Activated T-cell treated with anti-CD3 and anti-CD28 coated beads for 24 hours (primary cell): ENCODE measurements around the gene KCNIP1.

Experiments
- DNase-seq: peaks from one replicate; pipeline ENCODE4 v3.0.0-alpha.2; 2020; ENCODE audit warnings: low read depth

Gene KCNIP1

DNA sequence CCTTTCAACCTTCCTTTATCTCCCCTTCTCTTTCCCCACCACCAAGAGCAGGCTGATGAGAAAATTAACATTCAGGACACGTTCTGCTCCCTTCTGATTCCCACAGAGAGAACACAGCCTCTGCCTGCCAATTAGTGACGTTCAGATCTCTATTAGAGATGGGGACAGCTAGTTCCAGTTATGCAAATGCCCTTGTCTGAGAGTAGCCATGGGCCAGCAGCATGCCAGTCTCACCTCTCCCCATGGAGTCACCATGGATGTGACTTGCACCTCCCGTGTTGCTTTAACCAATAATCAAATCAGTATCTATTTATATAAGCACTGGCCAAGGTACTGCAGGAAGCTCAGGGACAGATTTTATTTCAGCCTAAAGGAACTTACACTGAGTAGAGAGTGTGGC, 61.3 kb downstream of the KCNIP1 start:
- no peak for DNase-seq

DNA sequence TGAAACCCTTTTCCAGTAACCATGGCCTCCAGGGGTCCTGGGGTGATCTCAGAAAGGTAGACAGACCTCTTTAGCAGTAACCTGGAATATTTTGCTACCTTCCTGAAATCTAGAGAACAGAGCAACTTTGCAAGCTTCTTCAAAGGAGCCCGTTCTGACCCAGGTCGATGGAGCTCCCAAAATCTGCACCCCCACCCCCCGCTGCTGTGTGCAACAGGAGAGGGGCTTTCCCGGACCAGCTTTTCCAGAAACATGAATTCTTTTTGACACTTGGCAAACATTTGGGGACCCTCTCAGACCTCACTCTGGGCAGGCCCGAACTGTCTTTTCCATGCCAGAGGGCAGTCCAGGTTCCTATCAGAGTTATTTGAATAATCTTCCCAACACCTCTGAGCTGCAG, 65.3 kb downstream of the KCNIP1 start:
- no peak for DNase-seq

DNA sequence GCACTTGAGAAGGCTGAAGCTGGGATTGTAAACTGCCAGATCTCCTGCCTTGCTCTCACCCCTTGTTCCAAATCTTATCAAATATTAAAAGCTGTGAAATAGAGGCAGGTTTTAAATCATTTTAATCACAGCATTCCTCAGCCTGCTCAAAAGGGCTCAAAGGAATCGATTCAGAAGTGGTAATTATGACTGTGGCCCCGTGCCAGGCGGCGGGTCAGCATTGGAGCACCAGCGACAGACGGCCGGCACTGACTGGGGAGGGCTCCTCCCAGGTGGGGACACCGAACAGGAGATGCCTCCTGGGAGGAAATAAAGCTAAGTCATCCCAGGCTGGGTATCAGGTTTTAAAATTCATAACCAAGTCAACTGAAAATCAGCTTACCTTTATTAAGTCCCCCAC, 66.7 kb downstream of the KCNIP1 start:
- no peak for DNase-seq

DNA sequence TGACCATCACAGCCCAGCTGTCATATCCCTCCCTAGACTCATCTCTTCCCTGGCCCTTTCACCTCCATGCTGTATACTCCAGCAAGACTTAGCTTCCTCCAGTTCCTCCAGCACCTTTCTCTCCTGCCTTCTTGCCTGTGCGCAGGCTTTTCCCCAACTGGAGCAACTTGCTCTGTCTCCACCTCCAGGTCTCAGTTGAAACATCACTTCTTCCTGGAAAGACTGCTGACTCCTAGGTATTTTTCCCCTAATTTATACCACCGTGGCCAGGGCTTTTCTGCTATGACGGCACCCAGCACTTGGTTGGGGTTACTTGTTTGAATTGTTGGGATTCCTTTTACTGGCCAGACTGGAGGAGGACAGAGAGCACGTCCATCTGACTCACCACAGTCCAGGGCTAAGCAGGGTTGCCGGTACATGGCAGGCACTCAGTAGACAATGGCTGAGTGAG, 67.5 kb downstream of the KCNIP1 start:
- no peak for DNase-seq

DNA sequence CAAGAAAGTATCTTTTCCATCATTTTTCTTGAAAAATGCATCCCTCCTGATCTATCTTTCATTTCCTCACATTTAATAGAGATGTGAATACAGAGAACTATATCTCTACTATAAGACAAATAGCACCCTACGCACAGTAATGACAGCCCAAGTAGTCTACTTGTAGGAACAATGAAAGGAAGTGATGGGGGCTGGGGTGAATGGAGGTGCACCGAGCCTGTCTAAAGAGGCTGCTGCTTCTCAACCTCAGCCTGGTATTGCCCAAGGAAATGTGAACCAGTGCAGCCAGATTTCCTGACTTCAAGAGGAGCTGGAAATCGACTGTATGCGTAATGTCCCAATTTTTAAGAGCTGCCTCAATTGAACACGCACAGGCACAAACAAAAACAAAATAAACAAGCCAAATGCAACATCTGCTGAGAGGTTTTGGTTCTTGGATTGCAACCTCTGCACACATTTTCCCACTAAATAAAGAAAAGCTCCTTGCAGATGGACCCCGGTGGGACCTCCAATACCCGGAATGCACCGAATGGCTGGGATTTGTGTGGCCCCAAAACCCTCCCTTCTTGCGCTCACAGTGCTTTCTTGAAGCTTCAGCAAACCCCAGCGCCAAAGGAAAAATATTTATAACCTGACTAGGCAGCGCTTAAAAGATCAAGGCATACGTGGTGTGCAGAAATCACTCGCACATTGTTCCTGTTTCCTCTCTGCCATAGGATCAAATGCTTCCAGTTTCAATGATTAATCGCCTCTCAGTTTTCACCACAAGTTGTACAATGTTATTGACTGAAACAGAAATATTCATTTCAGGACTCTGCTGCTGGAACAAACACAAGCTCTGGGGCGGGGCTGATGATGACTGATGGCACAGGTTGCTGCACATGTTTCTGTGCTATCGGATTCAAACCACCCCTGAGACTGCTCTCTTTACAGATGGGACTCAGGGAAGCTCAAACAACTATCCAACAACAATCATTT, 68.3 kb downstream of the KCNIP1 start:
- DNase-seq, result peak; percentile 68

DNA sequence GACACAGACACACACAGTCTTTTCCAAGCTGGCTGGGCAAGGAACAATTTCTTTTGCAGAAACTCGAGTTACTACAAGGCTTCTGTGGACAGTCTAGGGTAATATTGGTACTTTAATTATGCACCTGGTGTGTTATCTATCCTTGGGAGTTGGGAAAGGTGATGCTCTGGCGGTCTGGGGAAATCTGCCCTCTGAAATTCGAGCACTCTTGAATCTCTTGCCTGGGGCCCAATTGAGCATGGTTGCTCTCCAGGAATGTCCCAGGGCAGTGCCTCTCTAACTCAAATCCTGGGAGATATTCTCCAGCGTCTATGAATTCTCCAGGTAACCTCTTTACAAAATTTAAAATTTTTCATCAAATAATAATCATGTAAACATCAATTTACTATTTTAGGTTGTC, 69.3 kb downstream of the KCNIP1 start:
- DNase-seq, result no peak

DNA sequence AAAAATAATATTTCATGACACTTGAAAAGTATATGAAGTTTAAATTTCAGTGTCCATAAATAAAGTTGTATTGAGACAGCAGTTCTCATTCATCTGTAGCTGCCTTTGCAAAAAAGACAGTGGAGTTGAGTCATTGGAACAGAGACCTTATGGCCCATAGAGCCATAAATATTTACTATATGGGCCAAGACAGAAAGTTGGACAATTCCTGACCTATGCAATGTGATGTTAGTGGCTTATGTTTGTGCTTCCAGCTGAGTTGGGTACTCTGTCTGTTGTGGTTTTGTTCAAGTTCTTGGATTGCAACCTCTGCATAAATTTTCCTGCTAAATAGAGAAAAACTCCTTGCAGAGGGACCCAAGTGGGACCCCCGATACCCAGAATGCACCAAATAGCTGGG, 69.8 kb downstream of the KCNIP1 start:
- no peak for DNase-seq

DNA sequence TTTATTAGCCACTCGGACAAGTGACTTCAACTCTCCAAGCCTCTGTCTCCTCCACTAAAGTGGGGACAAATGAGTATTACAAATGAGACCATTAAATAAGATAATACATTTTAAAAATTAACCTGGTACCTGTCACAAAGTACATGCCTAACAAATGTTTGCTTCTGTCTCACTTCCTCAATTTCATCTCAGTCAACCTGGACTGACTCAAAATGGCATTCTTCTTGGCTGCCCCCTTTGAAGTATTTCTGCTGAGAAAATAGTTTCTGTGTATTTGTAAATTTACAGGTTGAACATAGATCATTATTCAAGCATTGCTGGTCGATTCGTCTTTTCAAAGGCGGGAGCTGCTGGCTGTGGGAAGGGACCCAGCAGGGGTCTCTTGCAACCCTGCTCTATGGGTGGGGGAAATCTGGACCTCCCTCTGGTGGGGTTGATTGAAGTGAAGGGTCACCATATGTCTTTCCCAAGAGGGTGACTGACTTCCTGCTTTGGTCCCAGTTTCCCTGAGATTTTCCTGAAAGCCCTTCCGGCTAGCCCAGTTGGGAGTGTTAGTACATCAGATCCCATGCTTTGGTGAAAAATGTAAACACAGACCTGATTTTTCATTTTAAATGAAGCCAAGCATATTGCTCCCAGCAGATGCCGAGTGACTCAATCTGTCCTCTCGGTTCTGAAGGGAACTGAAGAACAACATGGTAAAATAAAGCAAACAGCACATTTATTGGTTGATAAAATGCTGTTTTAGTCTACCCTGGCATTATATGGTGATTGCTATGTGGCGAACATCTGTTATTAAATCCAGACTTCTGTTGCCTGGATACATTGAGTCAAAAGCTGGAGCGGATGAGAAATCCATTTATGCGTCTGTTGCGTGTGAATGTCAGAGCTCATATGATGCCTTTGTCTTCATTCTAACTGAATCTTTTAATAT, 73.0 kb downstream of the KCNIP1 start:
- no peak for DNase-seq

DNA sequence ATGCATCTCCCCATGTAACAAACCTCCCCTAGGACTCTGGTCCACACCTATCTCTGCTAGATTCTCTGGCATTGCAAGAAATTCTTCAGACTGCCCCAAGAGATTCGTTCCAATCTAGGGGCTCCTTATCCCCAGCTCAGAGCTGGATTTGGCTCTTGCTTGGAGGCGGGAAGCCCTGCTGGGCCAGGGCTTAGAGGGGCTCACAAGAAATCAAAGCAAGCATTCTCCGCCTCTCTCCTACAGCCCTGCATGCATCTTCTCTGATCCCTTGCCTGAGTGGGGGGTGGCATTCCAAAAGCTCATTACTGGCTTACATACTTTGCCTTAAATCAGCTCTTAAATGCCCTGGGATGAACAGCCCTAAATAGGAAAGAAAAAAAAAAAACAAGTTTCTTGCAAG, 75.8 kb downstream of the KCNIP1 start:
- DNase-seq, result no peak

DNA sequence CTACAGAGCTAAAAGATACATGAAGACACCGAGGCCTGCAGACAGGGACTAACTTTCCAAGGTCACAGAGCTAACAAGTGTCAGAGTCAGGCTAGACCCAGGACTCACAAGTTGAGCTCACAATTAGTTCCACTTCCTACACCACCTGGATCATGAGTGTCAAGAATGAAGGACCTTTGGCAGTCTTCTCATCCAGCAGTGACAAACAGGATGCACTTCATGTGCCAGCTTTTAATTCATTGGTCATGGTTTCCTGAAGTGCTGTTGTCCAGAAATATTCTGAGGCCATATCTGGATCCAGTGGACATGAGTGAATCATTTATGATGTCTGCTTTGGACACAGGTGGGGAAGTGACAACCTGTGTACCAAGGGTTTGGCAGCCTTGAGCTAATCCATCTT, 77.4 kb downstream of the KCNIP1 start:
- no peak for DNase-seq

DNA sequence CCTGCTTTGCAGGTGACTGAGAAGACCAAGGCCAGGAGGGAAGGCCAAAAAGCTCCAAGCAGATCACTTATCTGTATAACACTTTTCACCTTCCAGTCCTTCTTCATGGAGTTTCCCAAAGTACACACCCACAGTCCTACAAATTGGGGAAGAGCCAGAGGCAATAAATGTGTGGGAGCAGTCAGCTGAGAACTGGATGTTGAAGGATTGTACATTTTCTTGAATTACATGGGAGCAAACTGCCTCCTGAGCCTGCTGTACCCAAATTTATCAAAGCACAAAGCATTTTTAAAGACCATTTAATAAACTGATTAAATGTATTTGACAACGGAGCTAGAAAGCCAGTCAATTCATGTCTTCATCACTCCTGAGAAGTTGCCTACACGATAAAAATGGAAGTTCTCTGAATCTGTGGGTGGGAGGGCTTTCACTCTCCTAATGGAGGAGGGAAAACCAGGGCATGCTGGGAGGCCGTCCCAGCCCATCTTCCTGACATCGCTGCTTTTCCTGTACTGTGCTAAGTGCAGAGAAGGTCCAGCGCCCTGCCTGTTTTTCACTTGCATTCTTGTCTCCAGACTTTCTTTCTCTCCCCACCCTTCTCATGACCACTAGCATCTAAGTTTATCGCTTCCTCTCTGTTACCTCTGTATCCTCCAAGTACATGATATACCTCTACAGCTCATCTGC, 79.0 kb downstream of the KCNIP1 start:
- DNase-seq, result no peak

DNA sequence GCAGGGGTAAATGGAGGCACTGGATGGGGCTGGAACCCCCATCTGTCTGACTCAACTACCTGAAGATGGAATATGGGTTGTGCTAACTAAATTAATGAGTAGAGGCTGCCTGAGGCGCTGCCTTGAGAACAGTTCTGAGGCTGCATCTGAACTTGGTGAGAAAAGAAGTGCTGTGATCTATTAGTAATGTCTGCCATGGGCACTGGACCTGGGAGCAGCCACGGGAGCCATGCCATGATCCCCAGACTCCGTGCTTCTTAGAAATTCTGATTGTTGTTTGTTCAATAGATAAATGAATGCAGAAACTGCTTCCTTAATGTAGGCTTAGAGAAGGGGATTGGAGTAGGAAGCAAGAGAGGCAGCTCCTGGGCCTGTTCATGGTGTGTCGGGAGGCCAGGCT, 80.2 kb downstream of the KCNIP1 start:
- no peak for DNase-seq

DNA sequence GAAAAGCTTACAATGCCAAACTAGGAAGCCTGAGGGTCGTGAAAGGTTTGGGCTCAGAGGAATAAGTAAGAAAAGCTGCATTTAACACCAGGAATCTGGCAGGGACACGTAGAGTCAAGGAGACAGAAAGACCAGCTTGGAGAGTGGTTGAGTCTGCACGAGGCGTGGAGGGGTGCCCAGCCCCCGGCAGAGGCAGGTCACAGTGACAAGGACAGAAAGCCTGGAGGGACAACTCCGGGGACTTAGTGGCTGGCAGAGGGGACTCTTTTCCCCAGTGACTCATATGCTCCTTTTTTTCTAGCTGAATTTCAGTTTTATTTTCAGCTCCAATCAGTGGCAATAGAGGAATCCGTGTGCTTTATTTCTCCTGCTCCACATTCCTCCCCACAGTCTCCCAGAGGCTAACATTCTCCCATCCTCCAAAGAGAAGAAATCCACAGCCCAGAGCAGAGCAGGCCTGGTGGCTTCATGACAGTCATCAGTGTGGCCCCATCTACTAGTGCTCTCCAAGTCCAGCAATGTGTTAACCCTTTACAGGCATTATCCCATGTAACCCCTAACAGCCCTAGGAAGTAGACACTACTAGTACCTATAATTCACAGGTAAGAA, 80.7 kb downstream of the KCNIP1 start:
- DNase-seq, result no peak

DNA sequence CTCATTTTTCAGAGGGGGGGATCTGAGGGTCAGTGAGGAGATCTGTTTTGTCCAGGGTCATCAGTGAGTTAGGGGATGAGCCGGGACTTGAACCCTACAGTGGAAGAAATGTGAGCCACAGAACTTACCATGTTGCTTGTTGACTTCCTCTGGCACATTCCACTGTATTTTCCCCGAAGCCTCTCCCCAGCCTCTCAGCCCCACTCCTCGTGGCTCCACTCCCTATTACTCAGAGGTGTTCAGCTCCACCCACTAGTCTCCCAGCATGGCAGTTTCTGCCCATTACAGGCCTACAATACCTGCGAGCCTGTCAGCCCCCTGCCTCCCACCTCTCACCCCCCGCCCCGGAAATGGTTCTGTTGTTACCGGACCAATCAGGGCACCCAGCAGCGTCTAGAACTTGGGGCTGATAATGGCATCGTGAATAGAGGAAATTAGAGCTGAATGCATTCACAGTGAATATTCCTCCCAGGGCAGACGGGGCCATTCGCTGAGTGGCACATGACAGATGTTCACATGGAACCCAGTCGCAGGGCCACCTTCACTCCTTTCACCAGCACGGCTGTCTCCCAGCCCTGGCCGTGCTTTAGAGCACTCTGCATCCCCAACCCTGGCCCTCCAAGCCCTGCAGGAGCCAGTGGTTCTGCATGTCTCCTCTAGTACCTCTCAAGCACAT, 81.6 kb downstream of the KCNIP1 start:
- no peak for DNase-seq

DNA sequence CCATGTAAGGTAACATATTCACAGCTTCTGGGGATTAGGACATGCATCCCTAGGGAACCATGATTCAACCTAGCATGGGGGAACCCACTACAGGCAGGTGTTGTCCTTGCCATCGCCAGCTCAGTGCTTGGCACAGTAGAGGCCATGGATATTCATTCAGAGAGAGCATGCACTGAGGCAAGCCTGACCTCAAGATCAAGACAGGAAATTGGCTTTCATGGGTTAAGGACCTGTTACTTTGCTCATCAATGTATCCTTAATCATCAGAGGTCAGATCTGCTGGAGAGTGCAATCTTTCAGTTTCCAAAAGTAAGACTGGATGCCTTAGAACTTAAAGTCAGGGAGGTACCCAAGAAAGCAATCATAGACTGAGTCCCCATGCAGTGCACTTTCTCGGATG, 84.0 kb downstream of the KCNIP1 start:
- DNase-seq, result no peak

DNA sequence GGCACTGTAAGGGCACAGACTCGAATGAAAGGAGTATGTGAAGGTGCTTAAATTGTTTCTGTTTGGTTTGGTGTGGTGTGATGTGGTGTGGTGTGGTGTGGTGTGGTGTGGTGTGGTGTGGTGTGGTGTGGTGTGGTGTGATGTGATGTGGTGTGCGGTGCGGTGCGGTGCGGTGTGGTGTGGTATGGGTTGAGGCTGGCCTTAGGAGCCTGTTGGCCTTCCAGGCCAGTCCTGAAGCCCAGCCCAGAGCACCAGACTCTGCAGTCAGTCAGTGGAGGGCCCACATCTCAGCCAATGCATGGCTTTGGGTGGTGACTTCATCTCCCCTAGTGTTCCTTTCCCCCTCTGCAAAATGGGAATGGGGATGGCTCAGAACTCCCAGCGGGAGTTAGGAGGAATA, 85.8 kb downstream of the KCNIP1 start:
- DNase-seq, result no peak

DNA sequence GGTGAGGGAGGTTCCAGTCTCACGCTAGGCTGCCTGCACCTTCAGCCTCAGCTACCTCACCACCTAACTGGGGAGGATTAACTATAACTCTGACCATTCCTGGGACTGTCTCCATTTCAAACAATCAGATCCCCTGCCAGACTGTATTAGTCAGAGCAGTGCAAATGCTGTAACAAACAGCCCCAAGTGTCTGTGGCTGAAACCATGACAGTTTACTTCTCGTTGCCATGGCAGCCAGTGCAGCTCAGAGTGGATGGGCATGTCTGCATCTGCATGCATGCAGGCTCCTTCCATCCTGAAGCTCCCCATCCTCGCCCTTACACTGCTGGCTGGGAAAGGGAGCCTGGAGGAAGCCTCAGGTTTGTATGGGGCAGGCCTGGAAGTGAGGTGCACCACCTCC, 86.7 kb downstream of the KCNIP1 start:
- no peak for DNase-seq

DNA sequence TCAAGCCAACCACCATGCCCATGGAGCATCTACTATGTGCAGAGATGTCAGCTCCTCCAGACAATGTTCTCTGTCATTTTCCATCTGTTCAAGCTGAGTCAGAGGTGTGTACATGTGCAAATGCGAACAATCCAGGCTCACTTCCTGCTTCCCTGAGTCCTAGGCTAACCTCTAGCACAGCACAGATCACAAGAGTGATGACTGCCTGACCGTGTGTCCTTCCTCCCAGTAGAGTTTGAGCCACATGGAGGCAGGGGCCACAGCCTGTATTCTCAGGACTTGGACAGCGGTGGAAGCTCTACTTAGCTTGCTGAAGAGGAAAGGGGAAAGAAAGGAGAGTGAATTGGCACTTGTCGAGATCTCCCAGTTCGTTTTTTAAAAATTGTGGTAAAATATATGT, 87.2 kb downstream of the KCNIP1 start:
- DNase-seq, result no peak

DNA sequence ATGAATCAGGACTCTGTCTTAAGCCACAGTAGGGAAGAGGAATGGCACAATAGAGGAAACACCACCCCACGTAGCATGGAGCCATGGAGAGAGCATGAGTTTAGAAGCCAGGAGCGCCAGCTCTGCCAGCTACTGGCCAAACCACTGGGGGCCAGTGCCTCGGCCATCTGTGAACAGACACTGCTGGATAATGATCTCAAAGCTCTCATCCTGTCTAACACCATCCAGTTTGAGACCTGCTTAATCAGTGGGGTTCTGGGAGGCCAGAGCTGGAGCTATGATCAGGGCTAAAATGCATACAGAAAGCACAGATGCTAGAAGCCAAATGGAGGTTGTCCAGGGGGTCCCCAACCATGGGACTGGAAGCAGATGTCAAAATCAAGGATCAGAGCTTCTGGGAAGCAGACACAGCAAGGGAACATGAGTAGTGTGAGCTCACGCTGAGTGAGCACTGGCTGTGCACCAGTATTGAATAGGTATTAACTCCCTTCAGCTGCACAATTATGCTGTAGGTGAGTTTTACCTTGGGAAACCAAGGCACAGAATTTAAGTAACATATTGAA, 92.7 kb downstream of the KCNIP1 start:
- no peak for DNase-seq

DNA sequence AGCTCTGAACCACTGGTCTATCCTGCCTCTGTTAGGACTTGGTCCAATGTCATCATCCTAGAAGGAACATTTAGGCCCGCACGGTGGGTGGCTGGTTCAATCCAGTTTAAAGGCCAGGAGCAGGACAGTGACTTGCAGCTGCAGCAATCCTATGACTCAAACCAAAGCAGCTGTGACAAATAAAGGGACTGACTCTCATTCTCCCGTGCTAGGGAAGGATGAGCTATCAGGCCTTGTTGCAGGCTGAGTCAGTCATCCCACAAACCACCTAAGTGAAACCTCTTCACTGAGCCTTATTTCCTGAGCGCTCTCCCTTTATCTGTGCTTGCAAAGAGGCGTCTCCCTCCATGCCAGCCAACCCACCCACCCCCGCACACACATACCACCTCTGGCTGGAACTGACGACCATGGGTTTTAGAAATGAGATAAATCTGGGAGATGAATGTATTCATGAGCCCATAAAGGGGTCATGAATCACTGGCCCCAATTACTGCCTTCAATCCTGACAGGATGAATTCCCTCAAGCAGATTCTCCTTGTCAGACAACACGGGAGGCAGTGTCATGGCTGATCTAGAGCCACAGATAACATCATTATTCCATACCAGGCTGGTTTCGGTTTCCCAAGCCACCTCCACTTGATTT, 93.4 kb downstream of the KCNIP1 start:
- DNase-seq, result peak; percentile 30
